CD4-positive, alpha-beta T cell treated with Interleukin-2 at 100 ng/mL for 4 hours (primary cell): ENCODE results near the gene NEO1.
"Not testable (repeated sequence)": the region's sequence is repeated elsewhere in the genome, so short reads cannot be mapped to it uniquely, and the experiment has no call there.

Experiments used
- DNase-seq: peaks from one replicate; pipeline ENCODE4 v3.0.0-alpha.2; 2020; ENCODE audit warnings: low spot score

NEO1 gene

DNA sequence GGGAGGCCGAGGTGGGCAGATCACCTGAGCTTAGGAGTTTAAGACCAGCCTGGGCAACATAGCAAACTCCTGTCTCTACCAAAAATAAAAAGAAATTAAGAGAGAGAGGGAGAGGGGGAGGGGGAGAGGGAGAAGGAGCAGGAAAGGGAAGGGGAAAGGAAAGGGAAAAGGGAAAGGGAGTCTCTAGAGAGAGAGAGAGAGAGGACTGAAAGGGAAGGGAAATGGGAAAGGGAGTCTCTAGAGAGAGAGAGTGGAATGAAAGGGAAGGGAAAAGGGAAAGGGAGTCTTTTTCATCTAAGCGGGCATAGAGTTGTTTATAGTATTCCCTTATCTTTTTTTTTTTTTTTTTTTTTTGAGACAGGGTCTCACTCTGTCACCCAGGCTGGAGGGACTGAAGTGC is 148.1 kb downstream of the NEO1 start:
- DNase-seq, result no peak

GRCh38 chr15:73210630-73211029 is 158.4 kb downstream of the NEO1 start:
- DNase-seq, result no peak

GRCh38 chr15:73212424-73212823 is 160.2 kb downstream of the NEO1 start:
- DNase-seq, result no peak

DNA sequence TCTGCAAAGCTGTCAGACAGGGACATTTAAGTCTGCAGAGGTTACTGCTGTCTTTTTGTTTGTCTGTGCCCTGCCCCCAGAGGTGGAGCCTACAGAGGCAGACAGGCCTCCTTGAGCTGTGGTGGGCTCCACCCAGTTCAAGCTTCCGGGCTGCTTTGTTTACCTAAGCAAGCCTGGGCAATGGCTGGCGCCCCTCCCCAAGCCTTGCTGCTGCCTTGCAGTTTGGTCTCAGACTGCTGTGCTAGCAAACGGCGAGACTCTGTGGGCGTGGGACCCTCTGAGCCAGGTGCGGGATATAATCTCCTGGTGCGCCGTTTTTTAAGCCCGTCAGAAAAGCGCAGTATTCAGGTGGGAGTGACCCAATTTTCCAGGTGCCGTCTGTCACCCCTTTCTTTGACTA is 169.2 kb downstream of the NEO1 start:
- DNase-seq, result not testable (repeated sequence)

GRCh38 chr15:73225358-73226015 is 173.2 kb downstream of the NEO1 start:
- DNase-seq, result peak; percentile 33

- no peak for DNase-seq
Measured at GRCh38 chr15:73226093-73226814, 174.0 kb downstream of the NEO1 start.

DNA sequence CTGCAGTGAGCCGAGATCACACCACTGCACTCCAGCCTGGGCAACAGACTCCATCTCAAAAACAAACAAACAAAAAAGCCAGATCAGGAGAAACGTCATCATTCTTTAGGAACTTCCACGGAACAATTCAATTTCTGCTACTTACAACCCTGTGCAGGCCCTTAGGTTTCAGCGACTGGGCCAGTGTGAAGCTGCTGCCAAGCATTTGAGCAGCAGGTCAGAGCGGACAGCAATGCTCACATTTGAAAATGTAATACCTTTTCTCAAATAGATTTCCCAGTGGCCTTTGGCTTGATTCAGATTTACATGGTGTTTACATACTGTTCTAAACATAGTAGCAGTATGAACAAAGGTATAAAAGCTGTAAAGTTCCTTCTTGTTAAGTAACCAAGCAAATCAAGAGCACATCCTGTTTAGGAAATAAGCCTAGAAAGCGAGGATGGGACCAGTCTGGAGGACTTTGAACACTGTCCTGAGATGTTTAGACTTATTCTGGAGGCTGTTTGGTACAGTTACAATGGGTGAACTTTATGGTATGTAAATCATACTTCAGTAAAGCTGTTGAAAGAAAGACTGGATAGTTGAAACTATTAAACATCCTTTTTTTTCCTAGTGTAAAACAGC is 175.3 kb downstream of the NEO1 start:
- no peak for DNase-seq

DNA sequence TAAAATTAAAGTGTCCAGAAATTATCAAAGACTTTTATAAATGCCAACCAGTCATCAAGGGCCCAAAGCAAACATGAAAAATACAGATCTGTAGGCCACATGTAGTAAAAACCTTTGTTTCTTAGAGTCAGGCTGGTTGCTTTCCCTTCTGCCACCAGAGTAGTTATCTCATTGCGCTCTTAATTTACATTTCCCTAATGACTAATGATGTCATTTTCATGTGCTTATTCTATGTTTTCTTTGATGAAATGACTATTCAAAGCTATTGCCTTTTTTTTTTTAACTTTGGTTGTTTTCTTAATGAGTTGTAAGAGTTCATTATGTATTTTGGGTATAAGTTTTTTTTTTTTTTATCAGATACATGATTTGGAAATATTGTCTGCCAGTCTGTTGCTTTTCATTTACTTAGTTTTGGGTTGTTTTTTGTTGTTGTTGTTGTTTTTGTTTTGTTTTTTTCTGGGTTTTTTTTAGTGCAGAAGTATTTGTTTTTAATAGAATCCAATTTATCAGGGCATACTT is 175.9 kb downstream of the NEO1 start:
- DNase-seq, result no peak

GRCh38 chr15:73231661-73232419 is 179.6 kb downstream of the NEO1 start:
- no peak for DNase-seq

DNA sequence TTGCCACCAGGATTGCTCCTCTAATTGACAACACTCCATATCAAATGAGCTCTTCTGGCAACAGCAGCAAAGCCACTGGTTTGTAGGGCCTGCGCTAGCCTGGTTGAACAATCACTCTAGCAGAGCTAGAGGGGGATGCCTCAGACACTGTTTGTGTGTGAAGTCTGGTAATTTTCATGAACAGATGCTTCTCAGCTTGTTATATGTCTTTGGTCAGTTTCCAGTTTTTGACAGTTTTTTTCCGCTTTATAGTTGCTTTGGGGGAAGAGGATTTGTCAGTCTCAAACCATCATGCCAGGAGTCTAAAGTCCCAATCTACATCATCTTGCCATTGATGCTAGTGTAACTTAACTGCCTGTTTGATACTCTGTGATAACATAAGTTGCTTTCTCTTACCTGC is 180.5 kb downstream of the NEO1 start:
- DNase-seq, result no peak

- no peak for DNase-seq
Measured at GRCh38 chr15:73233623-73234022, 181.4 kb downstream of the NEO1 start.

GRCh38 chr15:73237910-73238309 is 185.6 kb downstream of the NEO1 start:
- no peak for DNase-seq

- DNase-seq, result no peak
Measured at GRCh38 chr15:73239564-73240215, 187.4 kb downstream of the NEO1 start.

- peak; percentile 76 for DNase-seq
Measured at GRCh38 chr15:73240866-73241499, 188.7 kb downstream of the NEO1 start.

GRCh38 chr15:73244333-73244732 is 192.1 kb downstream of the NEO1 start:
- DNase-seq, result peak; percentile 27

DNA sequence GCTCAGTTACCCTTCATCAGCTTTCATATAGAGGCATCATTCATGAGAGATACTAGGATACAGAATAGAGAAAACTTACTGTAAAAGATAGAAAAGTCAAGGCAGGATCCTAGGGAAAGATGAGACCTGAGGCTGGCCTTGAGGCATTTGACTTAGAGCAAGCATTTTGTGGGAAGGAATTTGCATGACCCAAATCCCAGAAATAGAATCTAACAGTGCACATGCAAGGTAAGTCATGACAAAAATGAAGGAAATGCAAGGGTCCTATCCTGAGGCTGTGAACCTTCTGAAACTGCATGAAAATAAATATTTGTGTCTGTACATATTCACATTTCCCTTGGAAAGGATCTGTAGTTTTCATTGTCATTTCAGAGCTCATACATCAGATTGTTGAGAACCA is 194.2 kb downstream of the NEO1 start:
- no peak for DNase-seq

DNA sequence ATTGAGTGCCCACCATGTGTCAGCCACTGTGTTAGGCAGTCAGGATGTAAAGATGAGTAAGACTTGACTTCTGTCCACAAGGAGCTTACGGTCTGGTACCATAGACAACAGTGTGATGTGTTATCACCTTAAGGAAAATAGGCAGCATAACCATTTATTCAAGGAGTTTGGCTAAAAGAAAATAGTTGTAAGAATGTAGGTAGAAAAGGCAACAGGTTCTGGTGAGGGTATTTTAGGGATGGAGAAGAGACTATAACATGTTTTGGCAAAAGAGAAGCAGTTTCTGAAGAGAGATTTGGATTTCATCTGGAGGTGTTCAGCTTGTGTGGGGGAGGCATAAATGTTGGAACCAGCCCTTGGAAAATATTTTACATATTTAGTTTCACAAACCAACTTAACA is 194.6 kb downstream of the NEO1 start:
- no peak for DNase-seq

GRCh38 chr15:73247331-73247730 is 195.1 kb downstream of the NEO1 start:
- DNase-seq, result no peak

DNA sequence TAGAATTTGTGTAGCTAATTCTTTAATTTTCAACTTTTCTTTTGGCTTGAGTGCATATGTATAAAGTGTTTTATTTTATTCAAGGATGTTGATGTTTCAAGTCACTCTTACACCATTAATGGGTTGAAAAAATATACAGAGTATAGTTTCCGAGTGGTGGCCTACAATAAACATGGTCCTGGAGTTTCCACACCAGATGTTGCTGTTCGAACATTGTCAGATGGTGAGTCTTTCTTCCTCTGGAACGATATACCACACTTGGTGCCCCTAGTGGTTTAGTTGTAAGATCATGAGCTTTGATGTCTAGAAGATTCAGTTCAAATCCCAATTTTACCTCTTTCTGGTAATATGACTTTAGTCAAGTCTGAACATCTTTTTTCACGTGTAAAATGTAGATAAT is 197.2 kb downstream of the NEO1 start:
- DNase-seq, result no peak

- DNase-seq, result no peak
Measured at GRCh38 chr15:73254598-73254997, 202.3 kb downstream of the NEO1 start.
